GM18511 (cell line): ENCODE measurements around the gene GAB1.
A peak's percentile ranks its signal among the peaks of the same experiment; 100 is the strongest.

Experiments used
- ATAC-seq: cut with Tn5 transposase; IDR thresholded peaks from one replicate; pipeline ENCODE4 v1.9.1; 2021; ENCODE audit warnings: mild to moderate bottlenecking, moderate library complexity; ENCODE audit not compliant: unreplicated experiment

GAB1 gene

GRCh38 chr4:143336781-143337599 is at the start of gene GAB1:
TSS of gene GAB1 (plus strand) at chr4:143336876. CDS start at chr4:143337189, 313 bp downstream.
- peak; percentile 78 for ATAC-seq

DNA sequence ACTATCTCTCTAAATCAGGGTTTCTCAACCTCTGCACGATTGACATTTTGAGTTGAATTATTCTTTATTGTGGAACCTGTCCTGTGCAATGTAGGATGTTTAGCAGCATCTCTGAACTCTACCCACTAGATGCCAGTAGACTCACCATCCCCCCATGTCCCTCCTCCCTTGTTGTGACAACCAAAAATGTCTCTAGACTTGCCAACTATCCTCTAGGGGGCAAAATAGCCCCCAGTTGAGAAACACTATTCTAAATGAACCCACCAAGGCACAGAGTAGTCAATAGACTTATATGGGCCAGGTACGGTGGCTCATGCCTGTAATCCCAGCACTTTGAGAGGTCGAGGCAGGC is 49.1 kb upstream of the GAB1 start:
- ATAC-seq = no peak

- ATAC-seq = no peak
These were observed 48.5 kb upstream of the GAB1 start for GRCh38 chr4:143288171-143288570.

GRCh38 chr4:143289370-143289769 is 47.3 kb upstream of the GAB1 start:
- no peak for ATAC-seq

- no peak for ATAC-seq
These were observed 45.4 kb upstream of the GAB1 start for GRCh38 chr4:143291314-143291713.

GRCh38 chr4:143292858-143293257 is 43.8 kb upstream of the GAB1 start:
- no peak for ATAC-seq

DNA sequence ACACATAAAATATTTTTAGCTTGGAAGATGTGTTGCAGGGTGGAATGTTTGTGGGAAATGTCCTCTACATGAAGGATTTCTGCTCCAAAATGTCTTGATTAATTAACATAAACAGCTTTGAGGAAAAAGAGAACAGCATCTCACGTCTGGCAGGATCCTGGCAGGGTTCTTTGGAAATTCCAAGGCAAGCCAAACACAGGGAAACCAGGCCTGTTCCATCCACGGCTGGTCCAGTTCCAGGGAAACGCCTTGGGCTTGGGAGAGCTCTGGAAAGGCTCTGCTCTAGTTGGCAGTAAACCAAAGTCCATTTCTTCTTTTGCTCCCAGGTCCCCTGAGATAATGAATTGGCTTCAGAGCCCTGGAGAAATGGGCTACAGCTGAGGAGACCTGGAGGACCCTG is 42.4 kb upstream of the GAB1 start:
- ATAC-seq = no peak

GRCh38 chr4:143294710-143295275 is 41.9 kb upstream of the GAB1 start:
- no peak for ATAC-seq

GRCh38 chr4:143296397-143297067 is 40.1 kb upstream of the GAB1 start:
- ATAC-seq = no peak

DNA sequence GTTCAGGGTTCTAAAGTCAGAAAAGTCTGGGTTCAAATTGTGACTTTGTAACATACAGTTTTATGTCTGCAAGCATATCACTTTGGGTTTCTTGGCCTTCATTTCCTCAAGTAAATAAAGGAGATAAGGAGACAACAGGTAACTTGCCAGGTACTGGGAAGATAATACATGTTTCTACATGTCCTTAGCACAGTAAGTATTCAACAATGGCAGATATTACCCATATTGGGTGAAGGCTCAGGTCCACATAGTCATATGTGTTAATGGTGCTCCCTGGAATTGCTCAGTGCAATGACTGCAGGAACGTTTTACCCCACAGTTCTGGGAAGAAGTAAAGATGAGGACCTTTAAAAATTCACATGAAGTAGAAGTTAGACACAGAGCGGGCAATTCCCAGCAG is 35.8 kb upstream of the GAB1 start:
- no peak for ATAC-seq

DNA sequence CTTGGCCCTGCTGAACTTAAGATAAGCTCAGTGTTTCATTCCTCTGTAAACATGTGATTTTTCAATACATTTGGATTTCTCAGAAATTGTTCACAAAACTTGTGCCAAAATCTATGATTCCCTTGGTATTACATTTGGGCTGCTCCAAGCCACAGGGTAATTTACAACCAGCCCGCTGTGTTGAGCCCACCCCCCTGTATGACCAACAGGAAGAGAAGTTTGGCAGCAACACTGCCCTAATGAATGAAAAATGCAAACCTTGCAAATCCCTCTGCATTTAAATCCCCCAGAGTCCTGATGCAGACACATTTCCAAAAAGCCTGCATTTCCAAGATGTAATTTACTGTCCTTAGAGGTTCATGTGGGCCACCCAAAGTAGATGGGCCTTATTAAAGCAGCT is 34.1 kb upstream of the GAB1 start:
- no peak for ATAC-seq

GRCh38 chr4:143306788-143307187 is 29.9 kb upstream of the GAB1 start:
- ATAC-seq = no peak

- ATAC-seq = no peak
These were observed 29.1 kb upstream of the GAB1 start for GRCh38 chr4:143307531-143307930.

GRCh38 chr4:143308377-143308776 is 28.3 kb upstream of the GAB1 start:
- ATAC-seq = no peak

DNA sequence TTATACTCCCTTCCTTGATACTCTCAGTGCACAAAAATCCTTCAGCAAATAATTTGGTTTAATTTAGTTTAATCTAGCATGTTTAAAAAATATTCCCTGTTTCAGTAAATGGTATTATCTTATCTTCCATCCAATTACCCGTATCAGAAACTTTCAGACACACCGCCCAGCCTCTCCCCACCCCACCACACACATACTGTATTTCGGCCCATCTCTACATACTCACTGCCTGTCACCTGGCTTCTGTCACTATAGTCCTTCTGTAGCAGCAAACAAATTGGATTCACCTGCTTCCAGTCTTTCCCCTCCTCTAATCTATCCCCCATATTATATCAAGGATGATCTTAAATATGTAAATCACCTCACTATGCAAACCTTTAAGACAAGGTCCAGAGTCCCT is 24.8 kb upstream of the GAB1 start:
- ATAC-seq = no peak

DNA sequence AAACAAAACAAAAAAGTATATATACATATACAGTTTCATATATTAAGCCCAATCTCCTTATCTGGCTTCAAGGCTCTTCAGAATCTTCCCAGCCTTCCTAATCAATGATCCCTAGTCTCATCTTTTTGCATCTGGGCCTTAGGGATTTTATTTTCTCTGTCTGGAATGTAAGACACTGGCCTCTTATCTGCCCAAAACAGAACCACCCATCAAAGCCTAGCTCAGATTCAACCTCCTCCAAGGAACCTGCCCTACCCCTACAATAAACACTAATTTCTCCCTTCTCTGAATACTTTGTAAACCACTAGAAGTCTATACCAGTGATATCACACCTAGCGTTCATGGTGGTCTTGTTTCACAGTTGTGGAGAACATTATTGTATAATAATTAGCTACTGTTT is 23.2 kb upstream of the GAB1 start:
- ATAC-seq = no peak

DNA sequence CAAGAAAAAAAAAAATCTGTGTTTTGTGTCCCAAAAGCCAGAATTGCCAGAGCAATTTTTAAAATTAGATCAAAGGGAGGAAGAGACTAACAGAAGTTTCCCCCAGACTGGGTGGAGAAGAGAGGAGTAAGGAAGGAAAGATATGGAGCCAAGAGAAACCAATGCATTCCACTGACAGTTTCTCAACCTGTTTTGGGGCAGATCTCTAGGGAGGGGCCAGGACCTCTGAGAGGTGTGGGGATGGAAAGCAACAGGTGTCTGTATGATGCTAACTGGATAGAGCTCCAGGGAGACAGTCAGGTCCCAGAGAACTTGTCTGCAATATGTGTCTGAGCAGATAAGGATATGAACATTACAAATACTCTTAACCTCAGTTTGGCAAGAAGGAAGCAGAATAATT is 22.7 kb upstream of the GAB1 start:
- no peak for ATAC-seq

DNA sequence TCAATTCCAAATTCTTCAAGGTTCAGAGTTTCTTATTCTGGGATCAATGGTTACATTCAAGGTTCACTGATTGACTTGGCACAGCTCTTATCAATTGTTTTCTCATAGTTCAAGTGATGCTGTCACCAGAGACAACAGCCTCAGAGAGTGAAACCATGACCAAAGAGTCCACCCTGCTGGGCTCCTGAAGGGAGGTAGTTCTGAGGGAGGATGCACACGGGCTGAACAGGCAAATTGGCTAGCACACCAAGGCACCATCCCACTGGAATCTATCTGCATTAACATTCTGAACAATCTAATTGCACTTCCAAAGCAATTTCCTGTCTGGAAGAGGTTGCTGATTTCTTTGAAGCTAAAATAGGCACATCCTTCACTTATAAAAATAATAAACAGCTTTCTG is 16.6 kb upstream of the GAB1 start:
- ATAC-seq = no peak

GRCh38 chr4:143326735-143327134 is 9.9 kb upstream of the GAB1 start:
- ATAC-seq = no peak

- no peak for ATAC-seq
These were observed 6.7 kb upstream of the GAB1 start for GRCh38 chr4:143329985-143330384.

DNA sequence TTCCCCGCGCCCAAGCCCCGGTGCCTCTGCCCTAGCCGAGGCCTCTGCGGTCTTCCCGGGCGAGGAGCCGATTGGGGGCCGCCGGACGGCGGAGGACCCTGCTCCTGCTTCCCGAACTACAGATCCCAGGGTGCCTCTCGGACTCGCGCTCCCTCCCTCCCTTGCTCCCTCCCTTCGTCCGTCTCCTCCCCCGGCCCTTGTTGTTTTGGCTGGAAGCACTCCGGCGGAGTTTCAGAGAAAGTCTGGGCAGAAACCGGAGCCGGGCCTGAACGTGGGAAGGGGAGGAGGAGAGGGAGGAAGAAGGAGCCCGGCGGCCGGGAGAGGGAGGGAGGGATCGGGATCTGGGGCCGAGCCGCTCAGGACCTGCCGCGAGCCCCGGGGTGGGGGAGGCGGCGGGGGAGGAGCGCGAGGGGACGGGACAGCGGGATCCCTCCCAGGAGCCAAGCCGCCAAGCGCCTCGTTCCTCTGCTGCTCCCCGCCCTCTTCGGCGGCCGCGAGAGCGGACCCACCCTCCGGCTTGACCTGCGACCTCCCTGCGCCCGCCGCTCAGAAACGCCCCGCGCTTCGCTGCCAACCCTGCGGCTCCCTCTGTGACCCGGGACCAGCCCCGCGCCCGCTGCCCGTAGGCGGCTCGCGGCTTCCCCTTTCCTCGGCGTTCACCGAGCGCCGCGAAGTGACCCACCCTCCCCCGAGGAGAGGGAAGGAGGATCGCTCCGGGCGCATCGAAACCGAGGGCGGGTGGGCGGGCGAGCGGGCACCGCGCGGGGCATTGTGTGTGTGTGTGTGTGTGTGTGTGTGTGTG is 496 bp upstream of the GAB1 start:
- peak; percentile 63 for ATAC-seq
